ENCODE data around the gene HRH1.
A peak's percentile ranks its signal among the peaks of the same experiment; 100 is the strongest.
"Not testable (repeated sequence)": the region's sequence is repeated elsewhere in the genome, so short reads cannot be mapped to it uniquely, and the experiment has no call there.

Gene HRH1

DNA sequence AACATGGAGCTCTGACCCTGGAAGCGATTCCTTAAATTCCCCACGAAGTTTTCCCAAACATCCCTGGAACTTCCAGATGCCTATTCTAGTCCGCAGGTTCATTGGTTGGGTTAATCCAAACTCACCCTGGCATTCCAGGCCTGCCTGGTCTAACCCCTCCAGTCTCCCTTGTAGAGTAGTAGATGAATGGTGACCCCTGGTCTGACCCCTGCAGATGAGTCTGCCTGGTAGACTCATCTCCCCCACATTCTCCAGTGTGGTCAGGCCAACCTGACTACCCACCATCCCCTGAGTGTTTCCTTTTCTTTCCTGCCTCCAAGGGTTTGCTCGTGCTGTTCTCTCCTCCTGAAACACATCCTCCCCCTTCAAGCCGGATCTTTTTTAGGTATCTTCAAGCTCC is 10.8 kb upstream of the HRH1 start:
- DNase-seq, result no peak

DNA sequence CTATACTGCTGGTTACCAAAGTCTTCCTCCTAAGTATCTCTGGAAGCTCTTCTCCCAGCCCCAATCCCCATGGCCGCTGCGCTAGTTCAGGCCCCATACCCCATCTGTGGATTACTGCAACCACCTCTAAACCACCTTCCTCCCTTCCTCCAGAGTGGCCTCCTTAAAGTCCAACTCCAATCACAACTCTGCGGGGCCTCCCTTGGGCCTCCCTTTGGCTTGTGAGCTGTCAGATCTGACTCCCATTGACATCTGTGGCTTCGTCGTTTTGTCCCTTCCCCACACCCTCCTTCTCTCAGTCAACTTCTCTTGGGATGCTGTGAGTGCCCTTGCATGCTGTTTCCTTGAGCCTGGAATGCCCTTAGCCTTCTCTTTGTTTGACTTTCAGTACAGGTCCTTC is 9.3 kb upstream of the HRH1 start:
- no peak for DNase-seq

DNA sequence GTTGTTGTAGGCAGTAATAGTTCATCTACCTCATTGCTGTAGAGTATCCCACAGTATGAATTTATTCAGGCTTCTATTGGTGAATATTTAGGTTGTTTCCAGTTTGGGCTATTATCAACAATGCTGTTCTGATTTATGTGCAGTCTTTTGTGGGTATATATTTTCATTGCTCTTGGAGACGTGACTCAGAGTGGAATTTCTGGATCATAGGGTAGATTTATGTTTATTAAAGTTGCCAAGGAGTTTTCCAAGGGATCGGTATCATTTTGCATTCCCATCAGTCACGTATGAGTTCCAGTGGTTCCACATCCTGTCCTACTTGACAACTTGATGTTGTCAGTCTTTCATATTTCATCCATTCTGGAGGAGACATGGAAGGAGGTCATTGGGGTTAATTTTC is 8.4 kb upstream of the HRH1 start:
- DNase-seq, result no peak

DNA sequence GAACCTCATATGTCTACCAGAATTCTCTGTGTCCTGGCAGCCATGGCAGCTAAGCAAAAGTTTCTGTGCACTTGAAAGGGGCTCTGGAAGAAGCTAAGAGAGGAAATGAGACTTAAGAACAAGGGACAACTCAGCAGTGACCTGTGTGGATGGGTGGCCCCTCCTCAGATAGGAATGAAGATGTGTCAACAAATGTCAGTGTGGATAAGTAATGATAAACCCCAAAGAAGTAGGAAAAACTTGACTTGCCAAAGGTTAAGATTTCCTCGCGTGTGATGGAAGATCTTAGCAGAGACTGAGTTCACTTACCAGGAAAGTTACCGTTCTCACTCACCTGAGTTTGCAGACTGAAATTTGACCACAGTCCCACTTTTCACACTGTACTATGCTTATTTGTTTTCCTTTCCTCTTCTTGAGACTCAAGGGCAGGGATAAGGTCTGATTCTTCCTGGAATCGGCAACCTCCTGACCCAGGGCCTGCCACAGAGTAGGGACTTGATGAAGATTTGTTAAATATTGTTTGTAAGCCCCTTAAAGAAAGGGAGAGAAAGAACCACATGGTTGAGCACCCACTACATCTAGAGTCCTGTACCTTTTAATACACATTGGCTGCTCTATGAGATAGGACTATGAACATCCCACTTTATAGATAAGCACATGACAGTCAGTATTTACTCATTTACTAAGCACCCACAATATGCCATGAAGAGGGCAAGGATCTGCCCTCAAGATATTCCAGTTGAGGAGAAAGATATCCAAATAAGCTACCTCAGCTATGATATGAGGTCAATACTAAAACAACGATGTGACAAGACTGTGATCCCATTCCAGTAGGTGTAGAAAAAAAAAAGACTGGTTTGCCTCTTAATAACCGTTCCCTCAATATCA is 7.3 kb upstream of the HRH1 start:
- no peak for DNase-seq

DNA sequence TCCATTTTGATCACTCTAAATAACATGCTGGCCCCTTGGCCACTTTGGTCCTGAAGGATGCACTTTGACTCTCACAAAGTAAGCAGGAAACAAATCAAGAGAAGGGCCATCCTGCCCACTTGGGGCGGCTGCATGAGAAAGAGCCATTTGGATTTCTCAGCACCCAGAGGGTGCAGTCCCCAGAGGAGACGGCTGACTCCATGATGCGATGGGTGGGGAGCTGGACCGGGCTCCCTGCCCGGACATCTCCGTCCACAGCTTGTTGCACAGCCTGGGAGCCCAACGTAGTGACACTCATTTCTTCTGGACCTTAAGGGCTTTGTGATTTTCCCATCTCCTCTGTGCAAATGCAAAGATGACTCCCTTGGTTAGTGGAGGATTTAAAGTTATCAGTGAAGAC is 4.0 kb upstream of the HRH1 start:
- no peak for DNase-seq

DNA sequence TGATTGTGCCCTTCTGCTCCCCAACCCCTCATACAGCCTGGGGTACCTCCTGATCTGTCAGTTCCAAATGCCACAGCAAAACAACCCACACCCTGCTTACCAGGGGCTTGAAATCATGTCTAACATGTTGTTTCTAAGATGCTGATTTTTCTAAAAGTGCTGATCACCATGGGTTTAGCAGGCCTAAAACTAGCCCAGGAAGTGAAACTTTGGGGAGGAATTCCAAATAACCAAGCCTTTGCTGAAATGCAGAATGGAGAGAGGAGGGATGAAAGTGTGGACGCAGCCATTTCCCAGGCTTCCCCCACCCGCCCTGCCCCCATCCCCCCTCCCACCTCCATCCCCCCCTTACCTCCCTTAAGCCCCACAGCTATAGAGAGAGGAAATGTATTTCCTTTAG is 2.0 kb upstream of the HRH1 start:
- no peak for DNase-seq

DNA sequence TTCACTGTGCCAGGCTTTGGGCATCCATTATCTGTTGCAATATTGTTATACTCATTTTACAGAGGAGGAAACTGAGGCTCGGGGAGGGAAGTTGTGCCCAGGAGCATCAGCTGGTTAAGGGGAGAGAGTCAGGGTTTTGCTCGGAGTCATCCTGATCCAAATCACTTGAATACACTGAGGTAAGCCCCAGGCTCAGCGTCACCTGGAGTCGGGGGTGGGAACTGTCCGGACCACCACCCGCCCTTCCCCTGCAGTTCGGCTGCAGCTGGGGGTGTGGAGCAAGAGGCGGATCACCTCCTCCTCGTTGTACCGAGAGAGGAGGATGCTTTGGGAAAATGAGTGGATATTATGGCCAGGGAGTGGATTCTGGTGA is 646 bp downstream of the HRH1 start:
- DNase-seq, result no peak

DNA sequence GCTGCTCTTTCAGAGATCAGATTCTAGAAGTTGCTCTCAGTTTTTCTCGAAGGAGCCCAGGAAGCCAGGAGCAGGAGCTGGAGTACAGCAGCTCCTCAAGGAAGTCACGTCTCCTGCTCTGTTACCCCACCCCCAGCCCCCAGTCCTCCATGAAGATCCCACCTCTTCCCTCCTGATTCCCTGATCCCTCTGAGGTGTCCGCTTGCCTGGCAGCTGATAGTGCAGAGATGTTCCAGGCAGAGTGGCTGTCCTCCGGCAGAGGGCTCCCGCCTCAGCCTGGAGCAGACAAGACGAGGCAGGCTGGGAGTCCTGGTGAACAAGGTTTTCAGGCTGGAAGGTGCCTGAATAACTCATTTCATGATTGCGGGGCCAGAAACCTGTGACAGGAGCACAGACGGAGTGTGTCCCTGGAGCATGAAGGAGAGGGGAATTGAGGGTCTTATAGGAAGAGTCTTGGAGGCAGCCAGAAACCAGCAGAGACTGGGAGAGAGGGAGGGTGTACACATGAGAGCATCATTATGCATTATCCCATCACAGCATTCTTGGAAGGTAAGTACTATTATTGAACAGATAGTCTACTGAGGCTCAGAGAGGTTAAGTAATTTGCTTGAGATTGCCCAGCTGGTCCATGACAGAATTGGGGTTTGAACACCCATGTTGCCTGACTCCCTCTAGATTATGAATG is 1.2 kb downstream of the HRH1 start:
- DNase-seq, result peak; percentile 29

DNA sequence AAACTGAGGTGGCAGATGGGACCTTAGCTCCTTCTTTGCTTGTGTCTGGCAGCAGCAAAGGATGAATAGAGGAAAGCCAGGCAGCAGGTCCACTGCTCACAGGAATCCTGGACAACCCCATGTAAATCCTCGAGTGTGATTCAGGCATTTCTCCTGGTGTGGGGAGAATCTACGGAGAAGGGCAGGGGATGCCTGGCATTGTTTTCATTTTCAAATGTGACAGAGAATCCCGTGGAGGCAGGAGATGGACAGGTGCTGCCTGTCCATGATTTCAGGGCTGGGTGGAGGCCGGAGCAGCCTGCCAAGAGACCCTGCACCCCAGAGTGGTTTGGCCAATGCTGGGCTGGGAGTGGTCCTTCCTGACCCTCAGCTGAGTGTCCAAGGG is 1.7 kb downstream of the HRH1 start:
- DNase-seq, result no peak

DNA sequence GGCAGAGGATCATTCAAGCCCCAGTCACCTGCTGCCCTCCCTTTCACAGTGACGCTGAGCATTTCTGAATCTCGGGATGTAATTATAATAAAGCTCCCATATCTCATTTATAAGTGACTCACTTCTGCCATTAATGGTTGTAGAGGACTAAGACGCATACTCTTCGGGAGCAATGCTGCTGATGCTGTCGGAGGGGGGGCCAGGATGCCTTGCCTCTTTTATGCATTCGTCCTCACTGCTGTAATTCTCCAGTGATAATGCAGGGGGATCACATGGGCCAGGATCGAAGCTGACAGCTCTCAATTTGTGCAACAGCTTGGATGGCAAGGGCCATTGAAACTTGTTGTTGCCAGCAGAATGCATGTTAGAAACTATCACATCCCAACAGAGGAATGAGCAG is 3.1 kb downstream of the HRH1 start:
- no peak for DNase-seq

DNA sequence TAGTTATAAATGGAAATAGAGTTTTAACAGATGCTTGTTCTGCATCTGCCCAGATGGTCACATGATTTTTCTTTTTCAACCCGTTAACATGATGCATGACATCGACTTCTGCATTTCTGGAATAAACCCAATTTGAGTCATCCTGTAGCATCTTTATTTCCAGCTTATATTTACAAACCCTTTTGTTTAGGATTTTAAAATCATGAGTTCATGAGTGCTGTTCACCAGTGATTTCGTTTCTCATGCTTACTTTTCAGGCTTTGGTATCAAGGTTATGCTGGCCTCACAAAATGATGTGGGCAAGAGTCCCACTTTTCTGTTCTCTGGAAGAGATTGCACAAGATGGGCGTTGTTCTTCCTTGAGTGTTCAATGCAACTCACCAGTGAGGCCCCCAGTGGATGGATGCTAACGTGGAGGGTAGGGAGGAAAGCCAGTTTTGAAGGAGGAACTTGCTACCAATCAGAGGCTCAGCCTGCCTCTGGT is 5.2 kb downstream of the HRH1 start:
- no peak for DNase-seq

DNA sequence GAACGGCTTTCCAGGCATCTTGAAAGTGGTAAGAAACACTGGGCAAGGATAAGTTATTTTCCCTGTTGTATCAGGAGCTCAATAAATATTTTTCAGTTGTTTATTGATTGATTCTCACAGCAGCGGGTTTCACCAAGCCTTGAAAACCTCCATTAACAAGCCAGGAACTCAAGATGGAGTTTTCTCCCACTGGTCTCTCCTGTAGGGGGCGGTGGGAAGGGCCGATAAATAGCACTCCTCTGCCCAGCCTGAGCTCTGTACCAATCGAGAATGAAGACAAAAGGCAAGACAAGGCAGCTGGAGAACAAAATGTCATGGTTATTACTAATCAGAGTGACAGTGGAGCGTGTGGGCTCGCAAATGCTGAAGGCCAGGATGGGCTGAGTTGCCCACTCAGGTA is 7.4 kb downstream of the HRH1 start:
- DNase-seq, result no peak

DNA sequence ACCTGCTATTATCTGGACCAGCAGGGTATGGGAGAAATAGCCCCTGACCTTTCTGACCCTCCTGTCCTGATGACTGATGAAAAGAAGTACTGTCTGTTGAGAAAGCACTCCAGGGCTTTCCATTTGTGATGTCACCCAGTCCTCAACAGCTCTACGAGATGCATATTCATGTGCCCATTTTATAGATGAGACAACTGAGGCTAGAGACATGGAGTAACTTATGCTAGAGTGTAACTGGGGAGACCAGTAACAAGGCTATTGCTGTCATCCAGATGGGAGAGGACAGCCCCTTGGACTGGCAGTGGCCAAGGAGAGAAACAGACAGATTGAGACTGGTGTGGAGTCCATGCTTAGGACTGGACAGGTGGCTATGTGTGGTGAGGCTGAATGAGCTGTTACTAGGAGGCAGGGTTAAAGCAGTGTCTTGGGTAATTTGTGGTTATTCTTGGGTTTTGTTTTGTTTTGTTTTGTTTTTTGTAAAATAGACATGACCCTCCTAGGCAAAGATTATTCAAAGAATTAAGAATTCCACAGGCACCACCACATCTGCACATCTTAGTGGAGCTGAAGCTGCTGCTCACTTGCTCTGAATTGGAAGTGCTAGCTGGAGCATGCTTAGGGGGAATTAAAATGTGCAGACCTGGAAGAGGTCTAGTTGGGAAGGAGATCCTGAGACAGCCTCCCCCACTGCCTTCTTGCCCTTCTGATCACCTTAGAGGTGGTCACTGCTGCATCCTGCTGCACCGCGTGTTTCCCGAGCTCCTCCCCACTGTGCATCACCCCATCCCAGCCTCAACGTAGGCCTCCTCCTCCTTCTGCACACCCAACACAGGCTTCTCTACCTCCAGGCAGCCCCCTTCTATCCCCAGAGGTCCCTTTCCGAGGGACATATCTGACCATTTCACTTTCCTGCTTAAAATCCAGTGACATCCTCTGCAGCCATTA is 8.4 kb downstream of the HRH1 start:
- no peak for DNase-seq

DNA sequence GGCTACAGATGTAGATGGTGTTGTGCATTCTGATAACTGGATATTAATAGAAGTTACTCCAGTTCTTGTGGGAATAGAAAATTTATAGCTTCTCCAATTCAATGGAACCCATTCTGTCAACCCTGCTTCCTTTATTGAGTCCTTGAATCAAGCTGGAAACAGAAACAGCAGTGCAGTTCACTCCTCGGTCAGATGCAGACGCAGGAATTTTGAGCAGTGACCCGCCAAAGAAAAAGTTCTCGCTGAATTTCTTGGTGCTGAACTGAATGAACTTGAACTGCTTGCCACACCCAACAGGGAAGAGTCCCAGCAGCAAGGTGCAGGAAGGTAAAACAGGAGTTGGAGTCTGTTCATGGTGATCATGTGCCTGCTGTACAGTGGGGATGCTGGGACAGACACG is 10.3 kb downstream of the HRH1 start:
- DNase-seq, result no peak

DNA sequence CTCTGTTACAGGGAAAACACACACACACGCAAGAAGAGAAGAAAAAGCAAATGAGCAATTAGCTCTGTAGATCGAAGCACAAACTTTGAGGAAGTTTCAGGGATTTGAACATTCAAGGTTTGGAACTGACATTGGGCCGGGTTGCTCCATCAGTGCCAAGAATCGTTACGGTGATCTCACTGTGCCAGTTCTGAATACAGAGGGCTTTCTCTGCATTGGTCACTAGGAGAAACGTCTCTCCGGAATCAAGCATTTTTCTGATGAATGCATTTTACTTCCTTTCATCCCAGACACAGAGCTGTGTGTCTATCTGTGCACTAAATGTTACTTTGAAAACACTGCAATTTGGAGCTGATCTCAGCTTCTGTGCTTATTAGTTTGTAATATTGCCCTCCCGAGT is 11.2 kb downstream of the HRH1 start:
- DNase-seq, result no peak

DNA sequence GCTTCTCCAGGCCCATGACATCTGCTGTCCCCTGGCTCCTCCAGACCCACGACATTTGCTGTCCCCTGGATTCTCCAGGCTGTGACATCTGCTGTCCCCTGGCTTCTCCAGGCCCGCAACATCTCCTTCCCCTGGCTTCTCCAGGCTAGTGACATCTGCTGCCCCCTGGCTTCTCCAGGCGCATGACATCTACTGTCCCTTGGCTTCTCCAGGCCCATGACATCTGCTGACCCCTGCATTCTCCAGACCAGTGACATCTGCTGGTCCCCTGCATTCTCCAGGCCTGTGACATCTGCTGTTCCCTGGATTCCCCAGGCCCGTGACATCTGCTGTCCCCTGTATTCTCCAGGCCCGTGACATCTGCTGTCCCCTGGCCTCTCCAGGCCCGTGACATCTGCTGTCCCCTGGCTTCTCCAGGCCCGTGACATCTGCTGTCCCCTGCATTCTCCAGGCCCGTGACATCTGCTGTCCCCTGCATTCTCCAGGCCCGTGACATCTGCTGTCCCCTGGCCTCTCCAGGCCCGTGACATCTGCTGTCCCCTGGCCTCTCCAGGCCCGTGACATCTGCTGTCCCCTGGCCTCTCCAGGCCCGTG is 12.6 kb downstream of the HRH1 start:
- not testable (repeated sequence) for DNase-seq

DNA sequence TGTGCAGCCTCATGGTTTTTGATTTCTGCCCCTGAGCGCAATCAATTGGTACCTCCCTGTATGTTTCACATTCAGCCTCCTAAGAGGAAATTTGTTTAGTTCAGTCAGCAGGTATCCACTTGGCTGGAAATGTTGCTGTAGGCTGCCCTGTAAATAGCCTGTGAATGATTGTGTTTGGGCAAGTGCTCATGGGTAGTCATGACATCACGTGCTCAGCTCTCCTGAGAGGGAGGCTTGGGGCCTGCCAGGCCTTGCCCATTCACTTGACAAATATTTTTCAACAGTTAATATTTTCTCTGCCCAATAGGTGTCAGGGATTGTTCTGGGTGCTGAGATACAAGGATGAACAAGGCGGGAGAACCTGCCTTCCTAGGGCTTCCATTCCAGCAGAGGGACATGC is 13.3 kb downstream of the HRH1 start:
- no peak for DNase-seq

DNA sequence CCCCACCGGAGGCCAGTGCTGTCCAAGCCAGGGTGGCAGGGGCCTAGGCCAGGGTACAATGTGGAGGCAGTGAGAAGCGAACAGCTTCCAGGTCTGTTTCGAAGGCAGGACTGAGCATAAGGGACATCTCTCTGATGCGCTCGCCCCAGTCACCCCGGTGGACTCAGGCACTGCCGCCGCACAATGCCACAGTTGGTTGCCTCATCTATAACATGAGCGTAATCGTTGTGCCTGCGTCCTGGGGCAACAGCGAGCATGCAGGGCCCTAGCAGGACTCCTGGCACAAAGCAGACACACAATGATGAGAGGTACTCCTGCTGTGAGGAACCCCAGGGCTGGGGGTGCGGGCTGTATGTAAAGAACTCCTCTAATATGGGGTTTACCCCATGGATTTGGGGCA is 14.1 kb downstream of the HRH1 start:
- no peak for DNase-seq

DNA sequence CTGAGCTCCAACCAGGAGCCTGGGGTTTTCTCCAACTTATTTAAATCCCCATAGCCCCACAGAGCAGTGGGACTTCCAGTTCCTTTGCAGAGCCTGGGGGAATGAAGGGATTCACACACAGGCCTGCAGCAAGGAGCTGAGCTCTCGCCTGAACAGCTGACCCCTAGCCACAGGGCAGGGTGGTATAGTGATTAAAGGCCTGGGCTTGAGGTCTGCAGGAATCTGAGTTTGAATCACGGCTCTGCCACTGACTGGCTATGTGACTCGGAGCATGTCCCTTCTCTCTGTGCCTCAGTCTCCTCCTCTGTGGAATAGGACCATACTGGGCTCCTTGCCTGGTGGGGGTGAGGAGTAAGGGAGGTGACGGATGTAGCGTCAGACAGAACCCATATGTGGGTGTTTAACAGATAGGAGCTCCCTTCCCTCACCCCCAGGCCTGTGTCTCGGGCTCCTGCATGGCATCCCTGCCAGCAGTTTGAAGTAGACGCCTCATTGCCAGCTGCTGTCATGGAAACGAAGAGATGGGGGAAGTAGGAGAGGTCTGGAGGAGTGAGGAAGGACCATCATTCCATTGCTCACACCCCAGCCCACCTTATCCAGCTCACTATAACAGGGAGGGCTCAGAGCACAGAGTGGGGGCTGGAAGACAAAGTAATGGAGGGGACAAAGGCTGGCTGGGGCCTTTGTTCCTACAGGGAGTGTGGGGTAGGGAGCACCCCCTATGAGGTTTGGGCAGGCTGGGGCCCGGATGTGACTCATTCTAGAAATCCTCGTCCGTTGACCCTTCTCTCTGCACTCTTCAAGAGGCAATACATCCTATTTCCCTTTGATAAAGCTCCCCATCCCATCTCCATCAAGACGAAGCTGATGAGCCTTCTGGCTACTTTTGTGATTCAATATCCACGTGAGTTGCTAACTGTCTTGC is 14.8 kb downstream of the HRH1 start:
- DNase-seq, result no peak

DNA sequence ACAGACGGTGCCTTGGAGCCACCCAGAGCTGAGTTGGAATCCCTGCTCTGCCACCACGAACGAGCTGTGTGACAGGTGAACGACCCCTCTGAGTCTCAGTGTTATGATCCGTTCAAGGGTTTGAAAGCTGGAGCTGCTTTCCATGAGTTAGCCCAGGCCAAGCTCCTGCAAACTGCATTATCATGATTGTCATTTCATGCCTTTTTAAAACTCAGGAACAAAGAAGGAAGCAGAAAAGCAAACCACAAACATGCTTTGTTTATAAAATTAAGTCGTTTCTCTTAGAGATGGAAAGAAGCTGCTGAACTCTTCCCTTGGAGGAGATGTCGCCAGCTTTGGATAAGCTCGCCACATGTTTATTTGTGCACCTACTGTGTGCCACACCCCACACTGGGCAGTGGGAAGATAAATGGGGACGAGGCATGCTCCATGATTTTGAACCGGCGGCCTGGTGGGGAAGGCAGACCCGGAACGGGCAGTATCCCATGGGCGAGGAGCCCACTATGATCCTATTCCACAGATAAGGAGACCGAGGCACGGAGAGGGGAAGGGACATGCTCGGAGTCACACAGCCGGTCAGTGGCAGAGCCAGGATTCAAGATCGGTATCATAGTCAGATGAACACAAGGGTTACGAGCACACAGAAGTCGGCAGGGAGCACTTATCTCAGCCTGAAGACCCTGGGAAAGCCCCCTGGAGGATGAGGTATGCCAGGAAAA is 15.9 kb downstream of the HRH1 start:
- DNase-seq, result no peak

DNA sequence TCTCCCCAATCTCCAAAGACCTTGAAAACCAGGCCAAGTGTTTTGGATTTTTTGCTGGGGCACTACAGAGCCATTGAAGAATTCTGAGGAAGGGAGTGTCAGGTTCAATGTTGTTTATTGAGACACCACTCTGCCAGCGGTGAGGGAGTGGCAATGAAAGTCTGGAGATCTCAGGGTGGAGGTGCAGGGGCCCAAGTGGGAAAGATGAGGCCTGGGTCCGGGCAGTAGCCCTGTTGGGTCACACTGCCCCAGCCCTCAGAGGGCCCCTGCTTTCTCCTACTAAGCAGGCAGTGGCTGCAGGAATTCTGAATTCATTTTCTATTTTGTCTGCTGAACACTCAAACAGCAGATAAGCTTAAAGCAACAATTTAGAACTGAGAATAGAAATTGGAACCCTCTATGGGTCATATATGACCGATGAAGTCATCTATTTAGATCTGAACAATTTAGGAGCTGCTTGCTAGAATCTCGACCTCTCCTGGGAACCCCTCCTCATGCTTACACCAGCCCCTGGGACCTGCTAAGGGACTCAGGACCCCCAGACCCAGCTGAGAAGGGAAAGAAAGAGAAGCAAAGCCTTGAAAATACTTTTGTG is 17.9 kb downstream of the HRH1 start:
- DNase-seq, result no peak
